ENCODE results near the gene PRMT7.

Gene PRMT7

GRCh38 chr16:68396481-68396880 lies 85.7 kb downstream of the PRMT7 start:
- peak; percentile 46 for DNase-seq (ENCODE audit: low spot score)

- DNase-seq (ENCODE audit: low spot score), result no peak
Observed at GRCh38 chr16:68397710-68398201, 86.9 kb downstream of the PRMT7 start.

GRCh38 chr16:68399456-68399855 lies 88.6 kb downstream of the PRMT7 start:
- DNase-seq (ENCODE audit: low spot score), result no peak

GRCh38 chr16:68400083-68400923 lies 89.5 kb downstream of the PRMT7 start:
- no peak for DNase-seq (ENCODE audit: low spot score)

GRCh38 chr16:68400924-68401460 lies 90.2 kb downstream of the PRMT7 start:
- DNase-seq (ENCODE audit: low spot score), result no peak

GRCh38 chr16:68401871-68402747 lies 91.3 kb downstream of the PRMT7 start:
- no peak for DNase-seq (ENCODE audit: low spot score)

- no peak for DNase-seq (ENCODE audit: low spot score)
Observed at GRCh38 chr16:68402748-68403040, 91.9 kb downstream of the PRMT7 start.

- no peak for DNase-seq (ENCODE audit: low spot score)
Observed at GRCh38 chr16:68403177-68403576, 92.4 kb downstream of the PRMT7 start.

- no peak for DNase-seq (ENCODE audit: low spot score)
Observed at GRCh38 chr16:68403704-68404103, 92.9 kb downstream of the PRMT7 start.

GRCh38 chr16:68404736-68405345 lies 94.0 kb downstream of the PRMT7 start:
- no peak for DNase-seq (ENCODE audit: low spot score)

GRCh38 chr16:68406458-68407152 lies 95.8 kb downstream of the PRMT7 start:
- no peak for DNase-seq (ENCODE audit: low spot score)

Data from germinal center (tissue), 1 donor.